Measurements from ENCODE around the gene C2CD4B. TPM values are rescaled to one million over a fixed set of nuclear protein-coding genes. Genes with fewer than 3 reads are reported as not detected.
A peak's percentile ranks its signal among the peaks of the same experiment; 100 is the strongest.

Gene C2CD4B
- total RNA-seq, 1 donor from 2014 or later = 0.53 TPM

DNA sequence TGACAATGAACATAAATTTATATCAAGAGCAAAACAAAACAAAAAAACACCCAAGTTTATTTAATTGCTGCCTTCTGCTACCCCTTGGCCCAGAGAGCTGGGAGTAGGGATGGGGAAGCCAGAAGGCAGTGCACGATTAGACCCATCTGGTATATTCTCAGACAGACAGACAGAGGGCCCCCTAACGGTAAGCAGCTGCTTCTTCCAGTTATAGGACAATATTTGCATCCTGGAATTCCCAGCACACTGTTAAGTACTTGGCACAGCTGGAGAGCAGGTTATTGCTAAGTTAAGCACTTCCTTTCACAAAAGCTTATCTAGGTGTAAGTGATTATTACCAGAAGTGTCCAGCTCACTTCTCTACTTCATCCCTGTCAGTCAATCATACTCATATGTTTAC lies 39.3 kb downstream of the C2CD4B start:
- Mint-ChIP-seq H3K4me1 (ENCODE audit: low read depth) (peaks cover 17% of the 10 kb centered on the region), H3K4me3 (ENCODE audit: low read depth) (no peak overlapping the region), H3K9me3 (ENCODE audit: low read depth) (peaks cover 10% of the 10 kb centered on the region), H3K27ac (no peak overlapping the region), H3K27me3 (no peaks in the 10 kb centered on the region), H3K36me3 (ENCODE audit: insufficient read depth) (no peaks in the 10 kb centered on the region)
- DNase-seq (ENCODE audit: low spot score, unreplicated experiment) = no peak
- TF ChIP-seq CTCF (IDR thresholded peaks at IDR 0.05; ENCODE audit: unreplicated experiment) = peak; percentile 17

DNA sequence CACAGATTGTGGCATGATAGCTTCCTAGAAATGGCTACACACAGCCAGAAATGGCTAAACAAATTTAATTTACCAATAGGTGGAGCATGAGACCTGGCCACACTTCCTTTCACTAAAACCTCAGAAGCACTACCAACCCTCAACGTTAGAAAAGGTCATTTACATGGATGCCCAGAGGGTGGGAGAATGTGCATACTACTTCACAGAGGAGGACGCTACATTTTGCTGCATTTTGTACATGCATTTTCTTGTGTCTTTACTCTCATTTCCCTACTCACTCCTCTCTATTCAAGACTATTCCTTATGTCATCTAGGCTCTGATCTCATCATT lies 40.1 kb downstream of the C2CD4B start:
- Mint-ChIP-seq H3K4me1 (ENCODE audit: low read depth) (peaks cover 17% of the 10 kb centered on the region), H3K36me3 (ENCODE audit: insufficient read depth) (no peaks in the 10 kb centered on the region), H3K27me3 (no peaks in the 10 kb centered on the region), H3K4me3 (ENCODE audit: low read depth) (no peak overlapping the region), H3K27ac (no peak overlapping the region), H3K9me3 (ENCODE audit: low read depth) (peaks cover 10% of the 10 kb centered on the region)
- no peak for DNase-seq (ENCODE audit: low spot score, unreplicated experiment)
- peak; percentile 7 for TF ChIP-seq CTCF (IDR thresholded peaks at IDR 0.05; ENCODE audit: unreplicated experiment)

DNA sequence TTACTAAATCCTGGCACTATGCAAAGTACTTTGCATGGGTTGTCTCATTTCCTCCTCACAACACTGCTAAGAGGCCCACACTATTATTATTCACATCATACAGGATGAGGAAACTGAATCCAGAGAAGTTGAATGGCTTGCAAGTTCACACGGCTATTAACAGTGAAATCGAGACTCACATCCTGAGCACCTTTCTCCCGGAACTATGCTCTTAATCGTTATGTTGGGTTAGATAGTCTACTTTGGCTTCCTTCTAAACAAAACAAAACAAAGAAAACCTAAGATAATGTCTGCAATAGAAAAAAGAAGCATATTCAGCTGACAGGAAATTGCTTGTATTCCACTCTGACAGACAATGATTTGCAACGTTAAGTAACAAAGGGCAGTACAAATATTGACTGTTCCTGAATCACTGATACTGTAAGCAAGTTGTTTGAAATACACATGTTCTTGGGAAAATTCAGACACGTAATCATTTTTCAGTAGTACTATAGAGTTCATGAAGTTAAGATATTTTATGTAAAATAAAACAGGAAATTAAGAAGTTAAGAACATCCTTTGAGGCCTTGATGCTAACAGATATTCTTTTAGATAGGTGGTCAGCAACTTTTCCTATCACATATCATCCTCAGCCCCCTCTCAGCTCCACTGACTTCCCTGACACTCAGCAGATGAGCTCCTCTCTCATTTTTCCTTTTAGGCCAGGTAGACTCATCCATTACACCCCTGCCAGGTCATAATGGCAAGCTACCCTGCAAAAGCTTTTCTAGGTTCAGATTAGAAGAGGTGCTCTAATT lies 40.7 kb downstream of the C2CD4B start:
- no peak for TF ChIP-seq CTCF (IDR thresholded peaks at IDR 0.05; ENCODE audit: unreplicated experiment)
- H3K27me3 Mint-ChIP-seq = no peaks in the 10 kb centered on the region
- peaks cover 10% of the 10 kb centered on the region for H3K9me3 Mint-ChIP-seq (ENCODE audit: low read depth)
- no peak for DNase-seq (ENCODE audit: low spot score, unreplicated experiment)
- no peaks in the 10 kb centered on the region for H3K36me3 Mint-ChIP-seq (ENCODE audit: insufficient read depth)
- H3K27ac Mint-ChIP-seq = no peak overlapping the region
- no peak overlapping the region for H3K4me3 Mint-ChIP-seq (ENCODE audit: low read depth)
- peaks cover 17% of the 10 kb centered on the region for H3K4me1 Mint-ChIP-seq (ENCODE audit: low read depth)

GRCh38 chr15:62122249-62122648 lies 42.8 kb downstream of the C2CD4B start:
- peaks cover 10% of the 10 kb centered on the region for H3K9me3 Mint-ChIP-seq (ENCODE audit: low read depth)
- no peak for TF ChIP-seq CTCF (IDR thresholded peaks at IDR 0.05; ENCODE audit: unreplicated experiment)
- DNase-seq (ENCODE audit: low spot score, unreplicated experiment) = no peak

DNA sequence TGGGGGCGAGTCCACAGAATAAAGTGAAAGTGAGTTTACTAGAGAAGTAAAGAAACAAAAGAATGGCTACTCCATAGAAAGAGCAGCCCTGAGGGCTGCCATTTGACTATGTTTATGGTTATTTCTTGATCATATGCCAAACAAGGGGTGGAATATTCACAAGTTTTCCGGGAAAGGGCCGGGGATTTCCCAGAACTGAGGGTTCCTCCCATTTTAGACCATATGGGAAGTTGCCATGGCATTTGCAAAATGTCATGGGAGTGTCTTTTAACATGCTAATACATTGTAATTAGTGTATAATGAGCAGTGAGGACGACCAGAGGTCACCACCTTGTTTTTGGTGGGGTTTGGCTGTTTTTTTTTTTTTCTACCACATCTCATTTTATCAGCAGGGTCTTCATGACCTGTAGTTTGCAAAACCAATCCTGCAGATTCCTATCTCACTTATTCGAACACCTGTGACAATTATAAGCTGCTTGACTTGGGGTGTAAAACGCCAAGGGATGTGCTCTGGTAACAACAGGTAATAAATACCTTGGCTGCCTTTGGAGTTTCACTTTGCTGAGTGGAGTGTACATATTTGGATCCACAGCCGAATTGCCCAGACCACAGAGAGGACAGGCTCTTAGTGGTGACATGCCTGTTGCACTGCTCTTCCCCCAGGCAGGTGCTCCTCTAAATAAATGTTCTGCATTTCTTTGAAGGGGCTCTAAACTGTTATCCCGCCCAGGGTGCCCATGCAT lies 43.6 kb downstream of the C2CD4B start:
- H3K27ac Mint-ChIP-seq = peak overlapping the region; percentile 28
- peaks cover 5% of the 10 kb centered on the region for H3K9me3 Mint-ChIP-seq (ENCODE audit: low read depth)
- H3K4me1 Mint-ChIP-seq (ENCODE audit: low read depth) = peaks cover 17% of the 10 kb centered on the region
- TF ChIP-seq CTCF (IDR thresholded peaks at IDR 0.05; ENCODE audit: unreplicated experiment) = no peak
- no peaks in the 10 kb centered on the region for H3K36me3 Mint-ChIP-seq (ENCODE audit: insufficient read depth)
- DNase-seq (ENCODE audit: low spot score, unreplicated experiment) = no peak
- no peak overlapping the region for H3K4me3 Mint-ChIP-seq (ENCODE audit: low read depth)
- no peaks in the 10 kb centered on the region for H3K27me3 Mint-ChIP-seq

More at GRCh38 chr15:62122249-62122648, 42.8 kb downstream of the C2CD4B start:
- Mint-ChIP-seq H3K4me1 (ENCODE audit: low read depth) (peaks cover 17% of the 10 kb centered on the region), H3K27me3 (no peaks in the 10 kb centered on the region), H3K36me3 (ENCODE audit: insufficient read depth) (no peaks in the 10 kb centered on the region), H3K4me3 (ENCODE audit: low read depth) (no peak overlapping the region), H3K27ac (no peak overlapping the region)
